NOMO-1 (cell line): Measurements from ENCODE around the gene USP24.

ENCODE experiments used
- DNase-seq, 2 experiments: peaks; one replicate each; lab custom pipeline; 2025; ENCODE audit not compliant: unreplicated experiment in 2 of 2; lab: John Stamatoyannopoulos, UW

USP24 gene, protein sequence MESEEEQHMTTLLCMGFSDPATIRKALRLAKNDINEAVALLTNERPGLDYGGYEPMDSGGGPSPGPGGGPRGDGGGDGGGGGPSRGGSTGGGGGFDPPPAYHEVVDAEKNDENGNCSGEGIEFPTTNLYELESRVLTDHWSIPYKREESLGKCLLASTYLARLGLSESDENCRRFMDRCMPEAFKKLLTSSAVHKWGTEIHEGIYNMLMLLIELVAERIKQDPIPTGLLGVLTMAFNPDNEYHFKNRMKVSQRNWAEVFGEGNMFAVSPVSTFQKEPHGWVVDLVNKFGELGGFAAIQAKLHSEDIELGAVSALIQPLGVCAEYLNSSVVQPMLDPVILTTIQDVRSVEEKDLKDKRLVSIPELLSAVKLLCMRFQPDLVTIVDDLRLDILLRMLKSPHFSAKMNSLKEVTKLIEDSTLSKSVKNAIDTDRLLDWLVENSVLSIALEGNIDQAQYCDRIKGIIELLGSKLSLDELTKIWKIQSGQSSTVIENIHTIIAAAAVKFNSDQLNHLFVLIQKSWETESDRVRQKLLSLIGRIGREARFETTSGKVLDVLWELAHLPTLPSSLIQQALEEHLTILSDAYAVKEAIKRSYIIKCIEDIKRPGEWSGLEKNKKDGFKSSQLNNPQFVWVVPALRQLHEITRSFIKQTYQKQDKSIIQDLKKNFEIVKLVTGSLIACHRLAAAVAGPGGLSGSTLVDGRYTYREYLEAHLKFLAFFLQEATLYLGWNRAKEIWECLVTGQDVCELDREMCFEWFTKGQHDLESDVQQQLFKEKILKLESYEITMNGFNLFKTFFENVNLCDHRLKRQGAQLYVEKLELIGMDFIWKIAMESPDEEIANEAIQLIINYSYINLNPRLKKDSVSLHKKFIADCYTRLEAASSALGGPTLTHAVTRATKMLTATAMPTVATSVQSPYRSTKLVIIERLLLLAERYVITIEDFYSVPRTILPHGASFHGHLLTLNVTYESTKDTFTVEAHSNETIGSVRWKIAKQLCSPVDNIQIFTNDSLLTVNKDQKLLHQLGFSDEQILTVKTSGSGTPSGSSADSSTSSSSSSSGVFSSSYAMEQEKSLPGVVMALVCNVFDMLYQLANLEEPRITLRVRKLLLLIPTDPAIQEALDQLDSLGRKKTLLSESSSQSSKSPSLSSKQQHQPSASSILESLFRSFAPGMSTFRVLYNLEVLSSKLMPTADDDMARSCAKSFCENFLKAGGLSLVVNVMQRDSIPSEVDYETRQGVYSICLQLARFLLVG (N-terminal part only)

DNA sequence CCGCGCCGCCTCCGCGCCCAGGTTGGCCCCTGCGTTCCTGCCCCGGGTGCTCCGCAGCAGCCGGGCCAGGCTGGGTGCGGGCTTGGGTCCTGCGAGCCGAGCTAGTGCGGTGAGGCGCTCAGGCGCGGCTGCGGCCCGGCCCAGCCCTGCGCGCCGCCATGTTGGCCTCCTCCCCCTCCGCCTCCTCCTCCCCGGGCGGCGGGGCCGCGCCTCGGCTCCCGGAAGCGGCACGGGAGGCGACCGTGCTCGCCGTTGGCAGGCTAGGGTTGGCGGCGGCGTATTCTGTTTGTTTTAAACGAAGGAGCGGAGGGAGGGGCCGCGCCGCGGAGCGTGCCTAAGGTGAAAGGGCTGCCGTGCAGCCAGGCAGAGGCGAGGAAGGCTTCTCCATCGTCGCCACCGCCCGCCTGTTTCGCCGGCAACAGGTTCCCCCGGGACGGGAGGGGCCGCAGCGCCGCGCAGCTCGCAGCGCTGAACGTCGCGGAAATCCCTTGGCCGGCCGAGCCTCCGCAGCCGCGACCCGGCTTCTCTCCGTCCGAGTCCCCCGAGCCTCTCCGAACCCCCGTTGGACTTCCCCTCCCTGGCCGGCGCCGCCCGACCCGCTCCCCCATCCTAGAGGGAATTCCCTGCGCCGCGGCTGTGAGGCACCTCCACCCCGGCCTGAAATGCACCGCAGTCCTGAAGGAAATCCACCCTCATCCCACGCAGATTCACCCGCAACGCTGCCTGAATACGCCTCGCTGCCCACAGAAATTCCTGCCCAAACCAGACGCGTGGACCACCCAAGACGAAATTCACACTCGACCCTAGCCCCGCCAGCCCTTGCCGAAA lies at the start of gene USP24:
USP24 (minus strand) TSS at position 171 of the 828 bp plus-strand sequence. CDS start 251 bp downstream, outside the sequence.
- DNase-seq = peak; percentile 60 to 69

- DNase-seq = no peak
Measured at GRCh38 chr1:55262822-55263221, 47.7 kb upstream of the USP24 start.

- DNase-seq = no peak
Measured at GRCh38 chr1:55259911-55260609, 44.9 kb upstream of the USP24 start.

DNA sequence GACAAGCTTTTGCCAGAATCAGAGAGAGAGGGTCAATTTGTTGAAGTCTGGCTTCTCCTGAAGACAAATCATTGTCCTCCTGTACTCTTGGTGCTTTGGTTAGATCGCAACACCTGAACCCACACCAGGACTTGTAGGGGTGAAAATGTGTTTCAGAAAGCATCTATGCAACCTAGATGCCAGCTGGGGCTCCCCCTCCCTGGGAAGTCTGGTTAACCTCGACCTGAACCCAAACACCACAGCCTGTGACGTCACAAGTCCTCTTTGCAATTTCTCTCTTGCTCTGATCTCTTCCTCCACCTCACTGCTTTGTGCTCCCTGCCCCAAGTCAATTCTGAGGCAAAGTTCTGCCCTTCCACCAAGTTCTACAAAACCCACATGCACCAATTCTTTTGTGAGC lies 42.8 kb upstream of the USP24 start:
- DNase-seq = no peak

- DNase-seq = no peak
Measured at GRCh38 chr1:55255901-55256300, 40.7 kb upstream of the USP24 start.

DNA sequence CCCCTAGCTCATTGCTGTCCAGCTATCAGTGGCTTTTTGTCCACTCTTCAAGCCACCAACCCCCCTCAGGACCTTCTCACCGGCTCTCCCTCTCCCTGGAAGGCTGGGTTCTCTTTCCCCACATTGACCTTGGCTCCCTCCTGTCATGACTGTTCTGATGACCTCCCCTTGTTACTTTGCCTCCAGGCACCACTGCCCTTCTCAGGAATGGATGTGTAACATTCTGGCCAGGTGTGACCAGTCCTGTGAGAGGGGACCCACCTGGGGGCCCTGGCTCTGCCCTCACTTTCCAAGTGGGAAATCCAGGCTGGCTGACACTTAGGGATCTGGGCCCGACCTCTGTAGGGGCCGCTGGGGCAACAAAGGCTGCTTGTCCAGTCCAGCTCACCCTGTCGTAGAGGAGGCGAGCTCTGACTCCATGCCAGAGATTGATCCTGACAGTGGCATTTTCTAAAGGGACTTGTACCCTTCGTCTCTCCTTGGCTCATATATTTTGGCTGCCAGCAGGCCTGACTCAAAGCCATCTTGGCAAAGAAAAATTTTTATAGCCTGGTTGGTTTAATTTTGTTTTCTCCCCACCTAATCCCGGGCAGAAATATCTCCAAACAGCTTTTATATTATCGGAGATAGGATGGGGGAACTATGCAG lies 37.9 kb upstream of the USP24 start:
- no peak for DNase-seq

DNA sequence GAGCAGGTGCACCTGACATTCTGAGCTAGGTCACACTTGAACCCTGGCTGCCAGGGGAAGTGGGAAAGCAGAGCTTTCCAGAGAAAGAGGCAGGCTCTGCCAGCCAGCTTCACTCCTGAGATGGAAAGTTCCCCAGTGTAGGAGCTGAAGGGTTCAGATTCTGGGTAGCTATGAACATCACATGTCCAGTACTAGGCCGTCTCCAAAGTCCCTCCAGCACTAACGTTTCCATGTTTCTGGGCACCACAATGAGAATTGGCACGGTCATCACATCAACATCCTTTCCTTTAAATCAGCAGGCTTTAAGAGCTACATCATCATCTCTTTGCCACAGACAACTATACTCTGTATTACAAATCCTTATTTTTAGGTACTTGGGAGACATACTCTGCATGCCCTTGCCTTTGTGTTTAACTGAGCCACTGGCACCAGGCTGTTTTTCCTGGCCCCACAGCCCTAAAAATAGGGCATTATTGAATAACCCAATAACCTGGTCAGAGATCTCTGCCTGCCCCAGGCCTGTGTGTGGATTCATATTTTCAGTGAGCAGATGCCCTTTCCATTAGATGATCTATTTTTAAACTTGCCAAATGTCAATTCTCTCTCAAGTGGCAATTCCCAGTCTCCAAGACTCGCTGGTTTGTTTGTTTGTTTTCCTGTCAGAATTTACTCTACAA lies 35.4 kb upstream of the USP24 start:
- DNase-seq = no peak

DNA sequence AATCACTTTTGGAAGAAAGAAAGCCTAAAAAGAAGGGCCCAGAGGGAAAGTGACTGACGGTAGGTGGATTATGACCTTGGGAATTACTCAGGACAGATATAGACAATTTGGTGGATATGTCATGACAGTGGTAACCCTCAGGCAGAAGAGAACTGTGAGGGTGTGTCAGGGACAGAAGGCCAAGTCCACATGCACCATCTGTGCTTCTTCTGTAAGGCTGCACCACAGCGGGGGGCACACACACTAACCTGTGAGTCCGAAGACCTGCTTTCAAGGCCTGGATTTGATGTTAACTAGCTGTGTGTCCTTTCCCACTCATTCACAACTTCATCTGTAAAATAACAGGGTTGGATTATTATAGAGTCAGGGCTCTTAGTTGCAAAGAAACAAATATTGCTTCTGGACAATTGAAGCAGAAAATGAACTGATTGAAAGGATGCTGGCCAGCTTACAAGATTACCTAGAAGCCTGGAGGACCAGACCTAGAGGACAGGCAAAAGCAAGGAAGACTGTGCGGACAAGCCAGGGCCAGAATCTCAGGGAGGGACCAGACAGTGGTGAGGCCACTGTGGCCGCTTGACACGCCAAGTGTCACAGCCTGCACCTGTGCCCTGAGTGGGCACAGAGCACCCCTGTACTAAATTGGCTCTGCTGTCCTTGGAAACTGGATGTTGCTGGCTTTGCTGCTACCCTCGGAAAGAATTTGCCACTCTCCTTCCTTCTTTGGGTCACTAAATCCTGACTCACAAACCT lies 34.7 kb upstream of the USP24 start:
- no peak for DNase-seq

DNA sequence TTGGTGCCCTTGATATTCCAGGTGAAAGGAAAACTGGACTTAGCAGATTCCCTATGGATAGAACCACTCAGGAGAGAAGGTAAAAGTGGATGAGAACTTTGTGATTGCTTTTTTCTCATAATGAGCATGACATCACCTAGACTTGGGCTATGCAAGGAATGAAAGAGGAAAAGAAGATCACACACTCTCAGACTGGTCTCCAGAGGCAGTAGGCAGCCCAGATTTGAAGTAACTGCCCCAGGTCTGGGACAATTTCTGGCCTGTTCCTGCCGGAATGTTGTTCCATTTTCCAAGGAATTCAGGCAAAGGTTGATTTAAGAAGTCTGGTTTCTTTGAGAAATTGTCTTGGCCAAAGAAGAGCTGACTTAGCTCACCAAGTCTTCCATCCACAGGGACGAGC lies 31.7 kb upstream of the USP24 start:
- DNase-seq = no peak

DNA sequence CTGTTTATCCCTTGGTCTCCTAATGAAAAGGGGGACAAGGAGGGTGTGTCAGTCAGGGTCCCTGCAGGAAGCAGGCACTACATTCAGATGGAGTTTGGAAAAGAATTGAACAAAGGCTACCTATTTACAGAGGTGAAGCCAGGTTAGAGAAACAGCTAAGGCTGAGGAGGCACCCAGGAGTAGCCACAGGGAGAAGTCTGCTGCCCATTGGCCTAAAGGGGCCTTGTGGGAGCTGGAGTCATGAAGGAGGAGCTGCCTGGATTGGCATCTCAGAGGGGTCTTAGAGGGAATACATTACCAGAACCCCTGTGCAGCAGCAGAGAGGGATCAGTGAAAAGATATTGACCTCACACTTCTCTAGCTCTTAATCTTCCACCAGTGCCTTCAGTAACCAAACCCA lies 31.2 kb upstream of the USP24 start:
- DNase-seq = no peak

DNA sequence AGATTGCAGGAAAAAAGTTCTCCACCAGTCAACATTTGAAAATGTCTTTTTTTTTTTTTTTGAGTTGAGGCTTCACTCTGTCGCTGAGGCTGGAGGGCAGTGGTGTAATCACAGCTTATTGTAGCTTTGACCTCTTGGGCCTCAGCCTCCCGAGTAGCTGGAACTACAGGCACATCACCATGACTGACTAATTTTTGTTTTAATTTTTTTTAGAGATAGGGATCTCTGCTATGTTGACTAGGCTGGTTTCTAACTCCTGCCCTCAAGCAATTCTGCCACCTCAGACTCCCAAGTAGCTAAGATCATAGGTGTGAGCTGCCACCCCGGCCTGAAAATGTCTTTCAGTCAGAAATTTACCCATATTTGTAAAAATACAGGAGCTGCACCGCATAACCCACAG lies 30.6 kb upstream of the USP24 start:
- DNase-seq = no peak

DNA sequence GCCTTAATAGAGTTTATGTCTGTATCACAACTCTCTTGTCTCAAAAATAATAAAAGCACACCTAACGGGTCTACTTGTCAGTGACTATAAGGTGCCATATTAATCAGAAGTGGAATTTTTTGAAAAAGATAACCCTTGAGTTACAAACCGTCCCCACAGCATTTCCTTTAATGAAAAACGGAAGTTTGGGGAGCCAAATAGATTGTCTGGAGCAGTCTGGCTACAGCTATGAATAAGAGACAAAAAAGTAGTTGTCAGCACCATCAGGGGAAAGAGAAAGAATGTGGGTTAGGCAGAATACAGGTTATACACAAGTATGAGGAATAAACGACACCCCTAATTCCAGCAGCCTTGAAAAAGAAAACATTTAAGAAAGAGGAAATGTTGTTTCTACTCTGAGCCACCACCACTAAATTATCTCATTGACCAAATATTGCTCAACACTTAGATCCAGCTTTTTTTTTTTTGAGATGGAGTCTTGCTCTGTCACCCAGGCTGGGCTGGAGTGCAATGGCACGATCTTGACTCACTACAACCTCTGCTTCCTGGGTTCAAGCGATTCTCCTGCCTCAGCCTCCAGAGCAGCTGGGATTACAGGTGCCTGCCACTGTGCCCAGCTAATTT lies 29.4 kb upstream of the USP24 start:
- DNase-seq = peak; percentile 70 to 86

DNA sequence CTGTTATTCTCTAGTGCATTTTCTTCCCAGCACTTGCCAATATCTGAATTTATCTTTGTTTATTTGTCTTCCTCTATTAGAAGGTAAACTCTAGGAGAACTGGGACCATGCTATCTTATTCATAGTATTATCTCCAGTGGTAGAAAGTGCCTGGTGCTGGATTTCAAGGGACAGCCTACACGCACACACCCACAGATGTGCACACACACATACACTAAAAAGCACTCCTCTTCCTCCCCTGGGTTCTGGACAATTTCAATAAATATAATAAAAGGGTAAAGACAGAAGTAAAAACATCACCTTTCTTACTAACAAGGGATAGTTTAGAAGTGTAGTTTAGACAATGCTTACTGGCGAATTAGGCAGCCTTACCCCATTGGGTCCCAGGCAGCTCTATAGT lies 28.5 kb upstream of the USP24 start:
- no peak for DNase-seq

GRCh38 chr1:55239548-55239947 lies 24.4 kb upstream of the USP24 start:
- DNase-seq = no peak

GRCh38 chr1:55235722-55236121 lies 20.6 kb upstream of the USP24 start:
- DNase-seq = no peak

DNA sequence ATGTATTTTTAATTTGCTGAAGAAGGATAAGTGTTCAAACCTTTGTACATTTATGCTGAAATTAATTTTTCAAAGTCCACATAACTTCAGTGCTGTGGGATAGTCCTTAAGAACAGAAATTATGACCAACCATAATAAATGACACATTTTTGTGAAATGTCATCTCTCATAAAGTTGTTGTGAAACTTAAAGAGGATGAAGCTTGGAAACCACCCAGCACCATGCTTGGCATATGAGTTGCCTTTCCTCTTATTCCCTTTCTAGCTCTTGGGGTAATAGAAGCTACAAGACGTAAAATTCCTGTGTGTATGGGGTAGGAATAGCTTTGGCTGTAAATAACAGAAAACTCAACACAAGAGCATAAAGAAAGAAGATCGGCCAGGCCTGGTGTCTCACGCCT lies 18.9 kb upstream of the USP24 start:
- DNase-seq = no peak

DNA sequence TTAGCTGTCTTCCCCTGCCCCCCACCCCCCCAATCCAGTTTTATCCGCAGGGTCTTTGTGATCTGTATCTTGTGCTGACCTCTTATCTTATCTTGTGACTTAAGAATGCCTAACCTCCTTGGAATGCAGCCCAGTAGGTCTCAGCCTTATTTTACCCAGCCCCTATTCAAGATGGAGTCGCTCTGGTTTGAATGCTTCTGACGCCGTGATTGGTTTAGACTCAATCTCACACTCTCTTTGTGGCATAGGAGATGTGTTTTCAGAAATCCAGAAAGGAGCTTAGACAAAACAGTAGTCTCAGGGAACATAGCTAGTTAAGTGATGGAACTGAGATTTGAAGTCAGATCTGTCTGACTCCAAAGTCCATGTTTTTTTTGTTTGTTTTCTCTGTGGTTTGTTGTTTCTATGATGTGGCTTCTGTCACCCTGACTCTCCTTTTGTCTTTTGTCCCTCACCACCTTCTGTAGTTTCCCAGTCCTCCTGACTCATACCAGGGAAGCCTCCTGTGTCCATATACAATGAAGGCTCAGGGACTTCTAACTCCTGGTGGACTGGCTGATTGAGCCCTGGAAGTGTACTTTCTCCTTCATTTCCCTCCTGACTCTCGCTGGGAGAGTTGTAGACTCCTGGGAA lies 18.1 kb upstream of the USP24 start:
- no peak for DNase-seq
